GM19395 (cell line): ENCODE data around the gene NES.

Experiments
- ATAC-seq: cut with Tn5 transposase; IDR thresholded peaks from one replicate; pipeline ENCODE4 v1.9.1; 2021; ENCODE audit warnings: mild to moderate bottlenecking, moderate library complexity; ENCODE audit not compliant: unreplicated experiment

Gene NES

GRCh38 chr1:156625436-156626078 is 51.6 kb downstream of the NES start:
- ATAC-seq = no peak

GRCh38 chr1:156624814-156625435 is 52.3 kb downstream of the NES start:
- no peak for ATAC-seq

DNA sequence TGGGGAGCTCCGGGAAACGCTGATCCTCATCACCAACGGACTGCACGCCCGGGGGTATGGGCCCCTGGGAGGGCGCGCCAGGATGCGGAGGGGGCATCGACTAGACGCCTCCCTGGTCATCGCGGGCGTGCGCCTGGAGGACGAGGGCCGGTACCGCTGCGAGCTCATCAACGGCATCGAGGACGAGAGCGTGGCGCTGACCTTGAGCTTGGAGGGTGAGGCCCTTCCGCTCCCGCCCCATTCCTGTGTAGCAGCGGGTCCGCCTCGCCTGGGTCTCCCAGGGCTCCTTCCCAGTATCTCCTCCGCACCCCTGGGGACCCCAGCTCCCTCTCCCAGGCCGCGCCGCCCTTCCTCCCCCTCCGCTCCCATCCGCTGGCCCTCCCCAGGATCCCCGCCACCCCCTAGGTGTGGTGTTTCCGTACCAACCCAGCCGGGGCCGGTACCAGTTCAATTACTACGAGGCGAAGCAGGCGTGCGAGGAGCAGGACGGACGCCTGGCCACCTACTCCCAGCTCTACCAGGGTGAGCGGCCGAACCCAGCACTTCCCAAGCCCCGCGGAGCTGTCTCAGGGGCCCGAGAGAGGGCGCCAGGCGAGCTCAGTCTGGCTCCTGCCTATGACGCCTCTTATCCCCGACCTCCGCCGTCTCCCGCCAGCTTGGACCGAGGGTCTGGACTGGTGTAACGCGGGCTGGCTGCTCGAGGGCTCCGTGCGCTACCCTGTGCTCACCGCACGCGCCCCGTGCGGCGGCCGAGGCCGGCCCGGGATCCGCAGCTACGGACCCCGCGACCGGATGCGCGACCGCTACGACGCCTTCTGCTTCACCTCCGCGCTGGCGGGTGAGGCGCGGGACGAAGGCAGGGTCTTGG is 53.0 kb downstream of the NES start:
- no peak for ATAC-seq

DNA sequence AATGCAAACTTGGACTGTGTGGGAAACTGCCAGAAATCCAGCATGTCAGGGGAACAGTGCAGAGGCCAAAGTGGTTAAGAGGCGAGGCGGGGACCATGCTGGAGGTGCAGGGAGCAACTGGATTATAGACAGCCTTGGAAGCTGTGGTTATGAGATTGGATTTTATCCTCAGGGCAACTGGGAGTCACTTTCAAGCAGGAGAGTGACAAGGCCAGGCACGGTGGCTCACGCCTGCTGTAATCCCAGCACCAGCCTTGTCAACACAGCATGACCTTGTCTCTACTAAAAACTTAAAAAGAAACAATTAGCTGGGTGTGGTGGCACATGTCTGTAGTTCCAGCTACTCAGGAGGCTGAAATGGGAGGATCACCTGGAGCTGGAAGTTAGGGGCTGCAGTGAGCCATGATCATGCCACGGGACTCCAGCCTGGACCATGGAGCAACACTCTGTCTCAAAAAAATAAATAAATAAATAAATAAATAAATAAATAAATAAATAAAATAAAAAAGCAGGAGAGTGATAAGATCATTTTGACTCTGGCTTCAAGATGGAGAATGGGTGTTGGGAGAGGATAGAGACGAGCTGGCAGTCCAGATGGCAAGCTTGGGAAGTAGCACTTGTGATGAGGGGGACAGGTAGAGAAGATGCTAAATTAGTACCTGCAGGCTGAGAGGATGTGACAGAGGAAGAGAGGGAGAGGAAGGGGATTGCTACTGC is 54.5 kb downstream of the NES start:
- ATAC-seq = no peak

GRCh38 chr1:156619582-156619955 is 57.6 kb downstream of the NES start:
- no peak for ATAC-seq

DNA sequence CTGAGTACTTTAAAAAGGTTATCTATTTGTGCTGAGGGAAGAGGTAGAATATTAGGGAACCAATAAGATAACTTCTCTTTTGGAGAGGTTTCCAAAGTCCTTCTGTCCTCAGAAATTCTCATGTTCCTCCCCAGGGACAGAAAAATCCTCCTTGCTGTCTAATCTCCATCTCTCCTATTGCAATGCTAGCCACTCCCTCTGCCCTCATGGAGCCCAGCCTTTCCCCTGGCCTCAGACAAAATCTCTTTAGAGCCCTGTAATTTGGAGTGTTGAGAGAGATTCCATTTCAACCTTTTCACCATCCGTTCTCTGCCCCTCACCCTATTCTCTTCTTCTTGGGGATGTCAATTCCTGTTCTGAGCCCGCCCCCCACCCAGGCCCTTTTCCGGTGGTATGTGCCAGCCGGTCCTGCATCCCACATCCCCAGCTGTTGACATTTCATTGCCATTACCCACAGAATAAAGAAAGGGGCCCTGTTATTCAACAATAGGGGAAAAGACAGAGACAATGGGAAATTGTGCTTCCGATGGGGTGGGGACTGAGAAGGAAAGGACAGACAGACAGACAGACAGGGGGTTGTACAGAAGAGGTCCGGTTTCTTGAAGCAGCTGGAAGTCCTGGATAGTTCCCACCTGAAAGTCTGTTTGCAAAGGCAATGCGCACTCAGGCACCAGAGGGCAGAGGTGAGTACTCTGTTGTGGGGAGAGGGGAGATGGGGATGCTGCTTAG is 58.2 kb downstream of the NES start, which contains the start of gene HAPLN2:
TSS of gene HAPLN2 (plus strand) at position 563 of the 729 bp plus-strand sequence. CDS start 4,076 bp downstream, outside the sequence.
- ATAC-seq = no peak
